CD4-positive, alpha-beta T cell treated with Interleukin-15 for 1 hour (primary cell): ENCODE data around the gene SPECC1.
"Not testable (repeated sequence)": the region's sequence is repeated elsewhere in the genome, so short reads cannot be mapped to it uniquely, and the experiment has no call there.

Source experiments
- DNase-seq: peaks from one replicate; pipeline ENCODE4 v3.0.0-alpha.2; 2020

The SPECC1 gene

DNA sequence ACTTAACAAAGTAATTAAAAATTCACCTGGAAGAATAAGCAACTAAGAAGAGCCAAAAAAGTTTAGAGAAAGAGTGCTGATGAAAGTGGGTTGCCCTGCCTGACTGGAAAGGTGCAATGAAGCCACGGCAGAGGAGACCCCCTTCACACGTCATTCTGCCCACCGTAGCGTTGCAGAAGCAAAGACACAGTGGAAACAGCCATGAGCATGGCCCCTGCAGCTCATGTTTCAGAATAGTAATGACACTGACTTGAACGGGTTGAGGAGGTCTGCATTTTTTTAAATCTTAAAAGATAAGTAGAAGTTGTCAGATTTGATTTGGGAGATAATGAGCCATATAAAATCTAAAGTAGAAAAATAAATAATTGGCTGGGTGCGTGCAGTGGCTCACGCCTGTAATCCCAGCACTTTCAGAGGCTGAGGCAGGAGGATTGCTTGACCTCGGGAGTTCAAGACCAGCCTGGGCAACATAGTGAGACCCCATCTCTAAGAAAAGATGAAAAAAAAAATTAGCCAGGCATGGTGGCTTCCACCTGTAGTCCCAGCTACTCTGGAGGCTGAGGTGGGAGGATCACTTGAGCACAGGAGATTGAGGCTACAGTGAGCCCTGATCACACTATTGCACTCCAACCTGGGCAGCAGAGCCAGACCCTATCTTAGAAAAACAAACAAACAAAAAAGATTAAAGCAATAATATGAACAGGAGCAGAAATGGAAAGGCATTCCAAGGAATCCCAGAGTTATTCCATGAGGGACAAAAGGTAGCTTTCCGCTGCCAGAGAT is 273.6 kb downstream of the SPECC1 start:
- DNase-seq = no peak

DNA sequence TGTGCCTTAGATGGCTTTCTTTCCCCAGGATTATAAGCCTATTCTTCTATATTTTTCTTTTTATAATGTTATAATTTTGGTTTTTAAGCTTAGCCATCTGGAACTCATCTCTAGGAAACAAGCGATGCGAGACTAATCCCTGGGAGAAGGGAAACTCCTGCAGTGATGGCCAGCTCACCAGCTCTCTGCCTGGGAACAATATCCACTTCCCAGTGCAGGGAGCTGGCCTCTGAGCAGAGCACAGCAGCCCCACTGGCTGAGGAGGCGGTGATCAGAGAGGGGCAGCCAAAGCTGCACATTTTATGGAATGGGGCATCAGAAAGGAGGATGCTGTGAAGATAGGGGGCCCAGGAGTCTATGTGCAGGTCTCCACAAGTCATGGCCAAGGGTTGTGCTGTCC is 274.9 kb downstream of the SPECC1 start:
- DNase-seq = no peak

DNA sequence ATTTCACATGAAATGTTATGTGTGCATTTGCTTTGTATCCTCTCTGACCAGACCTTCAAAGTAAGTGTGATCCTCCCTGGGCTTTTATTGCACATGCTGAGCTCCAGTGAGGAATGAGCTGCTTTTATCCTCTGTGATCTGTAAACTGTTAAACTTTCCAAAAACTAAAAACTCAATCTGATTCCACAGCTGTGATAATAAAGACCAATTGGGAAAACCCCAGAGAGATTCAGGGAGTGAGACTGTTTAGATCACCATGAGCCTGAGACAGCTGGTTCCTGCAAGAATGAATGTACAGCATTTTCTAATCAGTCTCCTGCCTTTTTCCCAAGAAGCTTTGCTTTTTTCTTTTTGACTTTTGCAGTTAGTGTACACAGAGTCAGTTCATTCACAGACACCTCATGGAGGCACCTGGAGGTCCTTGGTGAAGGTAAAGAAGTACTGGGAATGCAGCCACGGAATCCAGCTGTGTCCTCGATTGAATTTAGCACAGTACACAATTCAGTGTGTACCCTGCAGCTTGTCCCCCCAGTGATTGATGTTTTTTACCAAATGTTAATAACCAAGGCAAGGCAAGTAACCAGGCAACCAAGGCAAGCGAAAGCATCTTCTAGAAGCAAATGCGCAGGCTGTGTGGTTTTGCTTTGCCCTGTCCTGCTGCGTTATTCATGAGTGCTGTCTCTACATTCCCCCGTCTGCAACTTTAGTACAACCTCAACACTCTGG is 275.6 kb downstream of the SPECC1 start:
- DNase-seq = no peak

DNA sequence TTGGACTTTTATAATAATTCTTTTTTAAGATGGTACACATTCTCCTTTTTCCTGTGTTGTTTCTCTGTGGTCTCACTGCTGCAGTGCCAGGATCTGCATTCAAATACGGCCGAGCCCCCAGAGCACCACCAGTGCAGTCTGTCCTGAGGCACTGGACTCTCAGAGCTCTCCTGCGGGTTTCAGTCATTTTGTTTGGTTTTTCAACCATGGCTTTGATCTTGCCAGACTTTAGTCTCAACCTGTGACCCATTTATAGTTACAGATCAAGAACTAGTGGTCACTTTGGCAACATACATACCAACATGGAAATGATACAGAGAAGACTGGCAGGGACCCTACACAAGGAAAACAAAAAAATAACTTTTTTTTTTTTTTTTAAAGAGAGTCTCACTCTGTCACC is 280.8 kb downstream of the SPECC1 start:
- no peak for DNase-seq

DNA sequence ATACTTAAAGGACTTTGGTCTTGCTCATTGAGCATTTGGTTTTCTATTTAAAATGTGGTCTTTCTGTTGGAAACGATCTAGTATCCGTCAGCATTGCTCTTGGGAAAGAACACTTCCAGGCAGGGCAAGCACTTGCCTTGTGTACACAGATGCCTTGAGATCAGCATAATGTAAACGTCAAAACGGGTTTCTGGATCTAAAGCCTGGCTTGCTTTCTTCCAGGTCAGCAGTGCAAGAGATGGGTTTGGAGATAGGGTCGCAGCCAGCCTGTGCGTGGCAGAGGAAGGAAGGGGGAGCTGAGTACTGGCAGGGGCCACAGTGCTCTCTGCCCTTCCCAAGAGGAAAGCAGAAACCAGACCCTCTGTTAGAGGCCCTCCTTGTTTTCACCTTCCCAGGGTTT is 282.7 kb downstream of the SPECC1 start:
- DNase-seq = no peak

DNA sequence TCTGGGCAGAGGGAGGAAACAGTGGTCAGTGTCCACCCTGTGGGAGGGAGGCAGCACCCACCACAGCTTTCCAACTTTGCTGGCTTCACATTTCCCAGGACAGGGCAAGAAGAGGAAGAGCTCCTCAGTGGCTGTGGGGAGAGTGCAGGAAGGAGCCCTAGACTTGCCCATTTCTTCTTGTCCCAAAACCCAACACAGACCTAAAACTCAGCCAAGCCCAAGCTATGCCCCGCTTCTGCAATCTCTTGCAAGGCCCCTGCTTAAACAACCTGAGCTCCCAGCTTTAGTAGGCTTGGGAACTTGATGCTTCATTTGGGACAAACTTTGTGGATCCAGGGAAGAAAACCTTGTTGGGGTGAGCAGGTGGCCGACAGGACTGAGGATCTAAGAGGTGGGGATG is 284.3 kb downstream of the SPECC1 start:
- DNase-seq = no peak

DNA sequence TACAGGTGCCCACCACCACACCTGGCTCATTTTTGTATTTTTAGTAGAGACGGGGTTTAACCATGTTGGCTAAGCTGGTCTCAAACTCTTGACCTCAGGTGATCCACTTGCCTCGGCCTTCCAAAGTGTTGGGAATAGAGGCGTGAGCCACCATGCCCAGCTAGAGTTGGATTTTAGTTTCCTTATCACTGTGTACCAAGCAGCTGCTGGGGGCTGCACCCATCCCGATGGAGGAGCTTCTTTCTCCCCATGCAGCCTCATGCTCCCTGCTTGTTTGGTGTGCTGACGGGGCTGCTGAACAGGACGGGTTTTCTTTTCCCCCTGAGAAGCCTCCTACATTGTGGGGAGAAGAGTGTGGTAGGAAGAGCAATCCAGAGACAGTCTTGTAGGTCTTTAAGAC is 285.0 kb downstream of the SPECC1 start:
- no peak for DNase-seq

DNA sequence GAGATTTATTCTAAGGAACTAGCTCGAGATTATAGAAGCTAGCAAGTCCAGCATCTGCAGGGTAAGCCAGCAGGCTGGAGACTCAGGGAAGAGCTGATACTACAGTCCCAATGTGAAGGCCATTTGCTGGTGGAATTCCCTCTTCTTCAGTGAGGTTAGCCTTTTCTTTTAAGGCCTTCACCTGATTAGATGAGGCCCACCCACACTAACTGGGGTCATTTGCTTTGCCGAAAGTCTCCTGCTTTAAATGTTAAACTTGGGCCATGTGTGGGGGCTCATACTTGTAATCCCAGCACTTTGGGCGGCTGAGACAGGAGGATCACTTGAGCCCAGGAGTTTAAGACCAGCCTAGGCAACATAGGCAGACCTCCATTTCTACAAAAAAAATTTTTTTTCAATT is 289.9 kb downstream of the SPECC1 start:
- no peak for DNase-seq

DNA sequence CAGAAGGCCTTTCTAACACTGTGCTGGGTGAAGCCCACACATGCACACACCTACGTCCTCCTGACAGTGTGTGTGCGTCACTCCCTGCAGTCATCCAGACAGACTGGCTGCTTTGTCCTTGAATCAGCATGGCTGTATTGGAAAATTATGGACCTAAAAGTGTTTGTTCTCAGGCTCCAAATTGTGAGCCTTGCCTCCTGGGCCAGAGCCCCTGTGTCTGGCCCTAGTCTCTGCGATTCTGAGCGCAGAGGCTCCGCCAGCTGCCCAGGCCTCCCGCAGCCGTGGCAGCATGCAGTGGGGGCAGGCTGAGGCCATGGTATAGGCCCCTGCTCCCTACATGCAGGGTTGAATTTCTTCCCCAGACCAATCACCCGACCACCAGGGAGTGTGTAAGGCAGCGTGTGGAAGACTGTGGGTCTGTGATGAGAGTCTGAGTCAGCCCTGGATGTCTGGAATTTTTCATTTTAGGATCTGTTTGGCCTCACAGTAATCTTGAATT is 291.3 kb downstream of the SPECC1 start:
- no peak for DNase-seq

DNA sequence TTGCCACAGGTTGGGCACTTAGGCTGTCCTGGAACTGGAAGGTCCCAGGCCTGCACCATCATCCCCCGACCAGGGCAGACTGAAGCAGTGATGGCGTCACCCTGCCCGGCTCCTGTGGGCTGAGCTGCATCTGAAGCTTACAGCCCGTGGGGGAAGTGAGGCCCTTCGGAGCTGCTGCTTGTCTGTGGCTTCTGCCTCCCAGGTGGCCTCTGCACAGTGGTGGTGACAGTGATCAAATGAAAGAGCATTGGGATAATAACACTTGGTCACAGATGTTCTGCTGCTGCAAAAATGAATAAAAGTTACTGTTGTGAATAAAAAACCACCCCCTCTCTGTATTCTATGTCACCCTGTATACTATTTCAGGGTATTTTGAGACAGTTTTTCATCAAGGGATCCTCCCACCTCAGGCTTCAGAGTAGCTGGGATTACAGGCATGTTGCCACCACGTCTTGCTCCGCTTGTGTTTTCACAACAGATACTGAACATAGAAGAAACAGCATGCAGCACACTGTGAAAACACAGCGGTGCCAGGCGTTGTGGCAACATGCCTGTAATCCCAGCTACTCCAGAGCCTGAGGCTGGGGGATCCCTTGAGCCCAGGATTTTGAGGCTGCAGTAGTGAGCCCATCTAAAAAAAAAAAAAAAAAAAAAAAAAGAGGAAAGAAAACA is 293.2 kb downstream of the SPECC1 start:
- DNase-seq = no peak

DNA sequence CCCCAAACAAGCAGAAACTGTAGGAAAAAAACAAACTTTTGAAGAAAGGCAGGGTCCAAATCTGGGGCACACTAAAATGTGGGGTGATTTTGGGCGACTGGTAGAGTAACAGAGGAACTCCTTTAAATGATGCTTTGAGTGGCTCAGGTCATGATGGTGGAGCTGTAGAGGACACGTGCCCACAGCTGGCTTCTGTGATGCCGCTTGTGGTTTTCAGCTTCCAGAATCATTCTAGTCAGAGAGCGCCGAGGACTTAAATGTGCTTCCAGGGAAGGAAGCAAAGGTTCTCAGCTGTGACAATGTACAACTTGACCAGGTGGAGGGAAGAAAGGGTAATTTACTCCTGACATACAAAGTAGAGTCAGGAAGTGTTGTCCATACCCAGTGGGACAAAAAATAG is 295.8 kb downstream of the SPECC1 start:
- no peak for DNase-seq

DNA sequence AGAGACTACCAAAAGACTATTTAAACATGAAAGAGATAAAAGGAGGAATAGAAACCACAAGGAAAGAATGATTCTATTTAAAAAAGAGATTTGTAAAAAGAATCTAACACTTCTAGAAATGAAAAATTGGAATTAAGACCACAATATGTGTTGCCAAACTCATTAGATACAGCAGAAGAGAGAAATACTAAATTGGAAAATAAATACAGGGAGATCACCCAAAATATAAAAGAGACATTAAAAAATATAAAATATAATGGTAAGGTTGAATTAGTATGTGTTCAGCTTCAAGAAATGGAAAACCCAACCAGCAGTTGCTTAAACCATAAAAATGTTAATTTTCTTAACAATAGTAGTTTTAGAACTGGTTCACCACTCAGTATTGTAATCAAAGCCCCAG is 297.8 kb downstream of the SPECC1 start:
- DNase-seq = no peak

DNA sequence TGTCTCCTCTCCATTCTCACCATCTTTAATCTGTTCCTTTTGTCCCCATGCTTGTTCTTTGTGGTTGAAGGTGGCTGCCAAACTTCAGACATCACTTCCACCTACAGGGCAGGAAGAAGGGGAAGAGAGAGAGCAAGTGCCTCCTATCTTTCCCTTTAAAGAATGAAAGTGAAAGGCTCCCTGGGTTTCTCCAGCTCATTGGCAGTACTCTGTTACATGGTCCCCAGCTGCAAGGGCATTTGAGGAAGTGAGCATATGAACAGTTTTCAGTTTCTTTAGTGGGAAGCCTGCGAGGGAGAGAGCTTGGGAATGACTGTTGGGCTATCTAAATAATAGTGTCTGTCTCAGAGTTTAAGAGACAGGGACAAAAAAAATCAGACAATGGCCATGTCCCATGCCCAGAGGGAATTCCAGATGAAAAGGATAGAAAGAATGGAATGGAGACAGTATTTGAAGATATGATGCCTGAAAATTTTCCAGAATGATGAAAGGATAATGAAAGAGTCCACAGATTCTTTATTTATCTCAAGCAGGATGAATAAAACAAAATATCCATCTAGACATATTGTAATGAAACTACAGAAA is 298.3 kb downstream of the SPECC1 start:
- no peak for DNase-seq

DNA sequence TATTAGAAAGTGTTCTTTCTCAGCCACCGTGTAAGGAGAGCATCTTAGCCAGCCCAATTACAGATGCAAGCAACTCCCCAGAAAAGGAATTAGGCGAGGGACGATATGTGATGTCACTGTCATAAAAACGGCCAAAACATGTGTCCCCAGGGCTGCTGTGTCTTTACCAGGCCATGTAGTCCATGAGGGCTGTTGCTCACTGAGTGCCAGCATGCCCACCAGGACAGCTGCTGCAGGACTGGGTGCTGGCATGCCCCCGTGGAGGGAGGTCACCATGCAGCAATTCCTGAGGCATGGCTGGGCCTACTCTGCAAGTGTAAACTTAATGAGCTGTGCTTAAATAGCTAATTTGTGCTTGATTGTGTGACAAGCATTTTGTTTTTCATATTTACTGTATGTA is 301.3 kb downstream of the SPECC1 start:
- DNase-seq = no peak

DNA sequence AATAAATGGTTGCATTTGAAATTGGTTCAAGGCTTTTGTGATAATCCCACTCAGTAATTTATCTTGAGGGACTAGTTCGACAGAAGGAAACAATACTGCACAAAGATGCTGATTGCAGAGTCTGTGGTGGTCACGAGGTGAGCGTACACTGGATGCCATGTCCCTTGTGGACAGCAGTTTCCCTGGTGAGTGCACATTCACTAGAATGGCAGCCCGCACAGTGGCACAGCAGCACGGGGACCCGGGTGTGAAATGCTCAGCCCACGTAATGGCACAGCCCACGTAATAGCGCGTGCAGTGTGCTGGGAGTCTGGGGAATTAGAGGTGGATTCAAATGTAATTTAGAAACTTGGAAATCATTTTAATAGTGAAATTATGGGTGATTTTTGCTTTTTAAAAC is 304.1 kb downstream of the SPECC1 start:
- no peak for DNase-seq

DNA sequence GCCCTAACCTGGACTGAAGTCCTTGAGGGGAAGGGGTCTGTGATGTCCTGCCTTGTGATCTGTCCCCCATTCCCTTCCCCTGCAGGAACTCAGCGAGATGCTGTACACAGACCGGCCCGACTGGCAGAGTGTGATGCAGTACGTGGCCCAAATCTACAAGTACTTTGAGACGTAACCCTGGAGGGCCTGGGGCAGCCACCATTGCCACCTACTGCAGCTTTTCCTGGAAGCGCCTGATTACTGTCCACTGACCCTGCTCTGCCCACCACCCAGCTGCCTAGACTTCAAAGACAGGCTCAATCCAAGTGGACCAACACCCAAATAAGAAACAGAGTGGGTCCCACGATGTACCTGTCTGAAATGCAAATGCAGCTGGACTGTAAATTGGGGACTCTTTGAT is 304.7 kb downstream of the SPECC1 start:
- no peak for DNase-seq

DNA sequence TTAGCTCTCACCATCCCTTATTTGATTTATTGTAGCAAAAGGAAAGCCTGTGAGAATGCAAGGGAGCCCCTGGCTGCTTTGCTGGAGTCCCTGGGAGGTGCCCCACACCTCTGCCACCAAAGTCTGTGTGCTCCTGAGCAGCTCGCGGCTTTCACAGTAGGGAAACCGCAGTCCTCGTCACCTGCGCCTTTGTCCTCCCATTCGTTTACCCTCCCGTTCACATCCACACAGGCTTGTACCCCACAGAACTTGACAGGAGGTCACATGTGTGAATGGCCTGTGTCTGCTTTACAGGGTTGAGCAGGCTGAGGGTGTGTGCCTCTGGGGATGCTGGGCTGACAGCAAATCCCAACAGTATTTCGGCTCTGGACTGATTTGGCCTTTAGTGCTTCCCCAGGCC is 305.7 kb downstream of the SPECC1 start:
- DNase-seq = no peak

DNA sequence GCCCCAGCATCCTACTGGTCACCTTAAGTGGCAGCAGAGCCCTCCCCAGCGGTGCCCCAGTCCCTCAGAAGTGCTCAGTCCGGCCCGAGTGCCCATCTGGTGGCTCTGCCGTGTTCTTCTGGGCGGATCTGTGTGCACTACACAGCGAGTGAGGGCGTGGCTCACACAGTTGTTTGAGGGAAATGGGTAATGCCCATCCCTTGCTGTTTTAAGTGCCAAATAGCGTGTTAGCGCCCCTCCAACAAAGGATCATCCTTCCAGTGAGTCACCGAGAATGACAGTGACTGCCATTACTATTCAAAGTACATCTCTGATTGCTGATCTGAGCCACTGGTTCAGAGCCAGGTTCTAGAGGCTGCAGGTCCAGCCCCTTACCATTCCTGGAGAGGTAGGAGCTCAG is 306.2 kb downstream of the SPECC1 start:
- DNase-seq = no peak

DNA sequence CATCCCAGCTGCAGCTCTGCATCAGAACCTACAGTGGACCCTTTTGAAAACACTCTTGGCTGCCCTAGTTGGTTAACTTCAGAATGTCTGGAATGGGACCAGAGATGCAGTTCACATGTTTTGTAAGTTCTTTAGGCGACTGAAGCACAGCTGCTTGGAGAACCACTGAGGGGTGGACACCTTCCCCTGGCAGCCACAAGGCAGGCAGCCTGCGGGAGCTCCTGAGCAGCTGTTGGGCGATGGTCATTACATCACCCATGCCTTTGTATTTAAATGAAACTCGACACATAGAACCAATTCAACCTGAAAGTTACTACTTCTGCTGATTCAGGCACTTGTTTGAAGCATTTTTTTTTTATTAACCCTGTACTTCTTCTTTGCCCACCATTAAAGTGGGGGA is 306.7 kb downstream of the SPECC1 start:
- DNase-seq = no peak

DNA sequence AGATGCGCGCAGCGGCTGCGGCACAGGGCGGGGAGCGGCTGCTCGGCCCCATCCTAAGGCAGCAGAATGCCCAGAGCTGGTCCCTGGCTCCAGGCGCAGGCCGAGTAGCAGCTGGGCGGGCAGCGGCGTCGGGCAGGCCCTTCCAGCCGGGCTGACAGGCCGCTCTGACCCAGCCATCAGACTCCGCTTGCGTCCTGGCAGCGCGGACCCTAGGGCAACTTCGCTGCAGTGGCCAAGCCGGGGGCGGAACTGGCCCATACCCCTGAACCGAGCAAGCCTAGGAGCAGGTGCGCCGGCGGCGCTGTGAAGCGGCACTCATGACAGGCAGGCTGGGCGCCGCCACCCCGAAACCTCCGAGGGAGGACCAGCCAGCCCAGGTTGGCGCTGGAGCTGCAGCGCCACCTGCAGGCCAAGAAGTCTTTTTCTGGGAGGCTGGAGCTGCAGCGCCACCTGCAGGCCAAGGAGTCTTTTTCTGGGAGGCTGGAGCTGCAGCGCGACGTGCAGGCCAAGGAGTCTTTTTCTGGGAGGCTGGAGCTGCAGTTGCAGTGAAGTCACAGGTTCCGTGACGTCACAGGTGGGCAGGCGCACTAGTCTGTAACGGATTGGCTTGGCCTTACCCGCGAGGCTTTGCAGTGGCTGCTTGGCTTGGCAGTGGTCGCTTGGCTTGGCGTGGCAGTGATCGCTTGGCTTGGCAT is 311.5 kb downstream of the SPECC1 start:
- peak; percentile 80 for DNase-seq

DNA sequence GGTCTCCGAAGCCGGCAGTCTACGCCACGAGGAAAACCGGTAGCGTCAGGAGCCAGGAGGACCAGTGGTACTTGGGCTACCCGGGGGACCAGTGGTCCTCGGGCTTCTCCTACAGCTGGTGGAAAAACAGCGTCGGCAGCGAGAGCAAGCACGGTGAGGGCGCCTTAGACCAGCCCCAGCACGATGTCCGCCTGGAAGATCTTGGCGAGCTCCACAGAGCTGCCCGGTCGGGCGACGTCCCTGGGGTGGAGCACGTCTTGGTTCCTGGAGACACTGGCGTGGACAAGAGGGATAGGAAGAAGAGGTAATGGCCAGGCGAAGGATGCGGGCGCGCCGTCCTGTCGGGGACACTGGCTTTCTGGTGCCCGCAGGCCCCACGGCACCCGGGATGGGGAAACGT is 312.2 kb downstream of the SPECC1 start:
- DNase-seq = not testable (repeated sequence)

DNA sequence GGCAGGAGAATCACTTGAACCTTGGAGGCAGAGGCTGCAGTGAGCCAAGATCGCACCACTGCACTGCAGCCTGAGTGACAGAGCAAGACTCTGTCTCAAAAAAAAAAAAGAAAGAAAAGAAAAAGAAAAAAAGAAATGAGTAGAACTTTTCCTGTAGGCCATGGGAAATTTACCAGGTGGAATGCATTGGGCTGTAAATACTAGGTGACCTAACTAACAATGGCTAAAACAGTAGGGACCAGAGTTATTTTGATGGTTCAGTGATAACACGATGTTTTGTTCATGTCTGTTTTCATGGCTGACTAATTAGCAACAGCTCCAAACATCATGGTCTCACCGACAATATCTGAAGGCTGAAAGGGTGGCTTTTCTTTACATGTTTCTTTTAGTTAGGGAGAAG is 318.6 kb downstream of the SPECC1 start:
- not testable (repeated sequence) for DNase-seq

DNA sequence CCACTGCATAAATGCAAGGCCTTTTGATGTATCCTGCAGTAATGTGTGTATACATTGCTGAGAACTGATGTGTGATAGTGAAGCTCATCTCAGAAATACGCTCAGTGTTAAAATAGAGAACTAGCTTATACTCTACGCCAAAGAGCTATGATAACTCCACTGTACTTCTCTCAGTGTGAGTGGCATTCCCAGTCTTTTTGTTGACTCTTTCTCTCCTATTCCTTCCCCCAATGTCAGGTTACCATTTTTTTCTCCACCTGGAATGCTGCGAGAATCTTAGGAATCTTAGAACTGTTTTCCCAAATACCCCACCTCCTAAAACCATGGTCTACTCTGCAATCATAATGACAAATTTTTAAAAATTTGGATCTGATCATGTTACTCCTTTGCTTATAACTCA is 342.2 kb downstream of the SPECC1 start:
- not testable (repeated sequence) for DNase-seq
